OCI-LY3 (cell line): ENCODE data around the gene UBE2K.

Experiments
- EZH2phosphoT487 ChIP-seq: fragments of 200-600 bp; shearing (Covaris generic); IDR thresholded peaks from 2 replicates; pipeline ENCODE4 v1.6.1; 2018; ENCODE audit warnings: antibody characterized with exemption, mixed run types, low read depth
- TF ChIP-seq, protein P1 (sequence below): fragments of 200-600, 300-600 bp; sonication (generic); IDR thresholded peaks from 2 replicates; pipeline ENCODE4 v1.5.1; 2014; ENCODE audit warnings: antibody characterized with exemption, low read length, low read depth

DNA sequence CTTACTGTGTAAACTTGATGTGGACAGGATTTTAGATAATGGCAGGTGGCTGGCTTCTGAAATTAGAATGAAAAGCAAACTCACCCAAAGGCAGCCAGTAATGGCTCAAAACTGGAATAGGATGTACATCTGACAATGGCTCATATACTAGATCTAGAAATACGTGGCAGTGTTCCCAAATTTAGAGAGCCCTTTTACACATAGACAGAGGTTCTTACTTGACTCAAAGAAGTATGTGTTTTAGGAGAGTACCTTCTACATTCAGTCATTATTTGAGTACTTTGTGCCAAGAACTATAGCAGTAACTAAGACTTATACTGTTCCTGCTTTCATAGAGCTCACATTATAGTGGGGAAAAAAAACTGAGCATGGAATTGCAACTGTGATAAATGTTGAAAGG lies 48.0 kb downstream of the UBE2K start:
- TF ChIP-seq, protein P1, sequence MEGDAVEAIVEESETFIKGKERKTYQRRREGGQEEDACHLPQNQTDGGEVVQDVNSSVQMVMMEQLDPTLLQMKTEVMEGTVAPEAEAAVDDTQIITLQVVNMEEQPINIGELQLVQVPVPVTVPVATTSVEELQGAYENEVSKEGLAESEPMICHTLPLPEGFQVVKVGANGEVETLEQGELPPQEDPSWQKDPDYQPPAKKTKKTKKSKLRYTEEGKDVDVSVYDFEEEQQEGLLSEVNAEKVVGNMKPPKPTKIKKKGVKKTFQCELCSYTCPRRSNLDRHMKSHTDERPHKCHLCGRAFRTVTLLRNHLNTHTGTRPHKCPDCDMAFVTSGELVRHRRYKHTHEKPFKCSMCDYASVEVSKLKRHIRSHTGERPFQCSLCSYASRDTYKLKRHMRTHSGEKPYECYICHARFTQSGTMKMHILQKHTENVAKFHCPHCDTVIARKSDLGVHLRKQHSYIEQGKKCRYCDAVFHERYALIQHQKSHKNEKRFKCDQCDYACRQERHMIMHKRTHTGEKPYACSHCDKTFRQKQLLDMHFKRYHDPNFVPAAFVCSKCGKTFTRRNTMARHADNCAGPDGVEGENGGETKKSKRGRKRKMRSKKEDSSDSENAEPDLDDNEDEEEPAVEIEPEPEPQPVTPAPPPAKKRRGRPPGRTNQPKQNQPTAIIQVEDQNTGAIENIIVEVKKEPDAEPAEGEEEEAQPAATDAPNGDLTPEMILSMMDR, result no peak
- no peak for TF ChIP-seq EZH2phosphoT487
